Smooth muscle cell (in vitro differentiated cells): Measurements from ENCODE around the gene ALDH9A1. TPM values are rescaled to one million over a fixed set of nuclear protein-coding genes. Genes with fewer than 3 reads are reported as not detected.

ENCODE experiments used
- DNase-seq: peaks from one replicate; lab custom pipeline; 2025; ENCODE audit not compliant: unreplicated experiment; lab: John Stamatoyannopoulos, UW
- H2AFZ ChIP-seq: fragments of 200-600 bp; sonication (generic); 2 replicates; pipeline ENCODE4 v1.6.0; 2016; ENCODE audit warnings: antibody characterized with exemption, low read depth, mild to moderate bottlenecking
- H3F3A ChIP-seq: fragments of 200-600 bp; sonication (generic); 2 replicates; pipeline ENCODE4 v1.6.0; 2017; ENCODE audit warnings: antibody characterized with exemption, low read depth
- H3K27ac ChIP-seq: fragments of 200-600 bp; sonication (generic); 2 replicates; pipeline ENCODE4 v1.5.1; 2016; ENCODE audit warnings: low read depth, mild to moderate bottlenecking
- H3K27me3 ChIP-seq: fragments of 200-600 bp; sonication (generic); 2 replicates; pipeline ENCODE4 v1.6.1; 2016; ENCODE audit warnings: low read depth, mild to moderate bottlenecking
- H3K36me3 ChIP-seq: fragments of 200-600 bp; sonication (generic); 2 replicates; pipeline ENCODE4 v1.5.1; 2016; ENCODE audit warnings: low read depth
- H3K4me1 ChIP-seq: fragments of 200-600 bp; sonication (generic); 2 replicates; pipeline ENCODE4 v1.5.1; 2016; ENCODE audit warnings: low read depth
- H3K4me2 ChIP-seq: fragments of 200-600 bp; sonication (generic); 2 replicates; pipeline ENCODE4 v1.6.0; 2016; ENCODE audit warnings: mild to moderate bottlenecking
- H3K4me3 ChIP-seq: fragments of 200-600 bp; sonication (generic); 2 replicates; pipeline ENCODE4 v1.5.1; 2016; ENCODE audit warnings: mild to moderate bottlenecking
- H3K79me2 ChIP-seq: fragments of 200-600 bp; sonication (generic); 2 replicates; pipeline ENCODE4 v1.6.0; 2016; ENCODE audit warnings: low read depth, mild to moderate bottlenecking
- H3K9ac ChIP-seq: fragments of 200-600 bp; sonication (generic); 2 replicates; pipeline ENCODE4 v1.6.0; 2016; ENCODE audit warnings: low read depth
- H3K9me3 ChIP-seq: fragments of 200-600 bp; sonication (generic); replicated peaks from 2 replicates; pipeline ENCODE4 v1.5.1; 2016; ENCODE audit warnings: low read depth
- H4K20me1 ChIP-seq: fragments of 200-600 bp; sonication (generic); 2 replicates; pipeline ENCODE4 v1.6.0; 2016; ENCODE audit warnings: low read depth
- CTCF ChIP-seq: fragments of 200-600 bp; sonication (generic); IDR thresholded peaks from 2 replicates; pipeline ENCODE4 v1.5.1; 2017; ENCODE audit warnings: borderline replicate concordance, mild to moderate bottlenecking, antibody characterized with exemption; ENCODE audit not compliant: insufficient read depth, poor library complexity, severe bottlenecking
- WGBS: methylation state at CpG from one replicate; pipeline ENCODE4 v1.1.7; 2016; ENCODE audit warnings: low lambda C conversion rate; 5-methylcytosine and 5-hydroxymethylcytosine counted together
- polyA plus RNA-seq: library from polyadenylated mRNA; unstranded; fragments of >200 nt; fragmentation: Nextera tagmentation; extraction: Ambion mirVana; gene quantifications from 2 replicates; pipeline ENCODE4 v1.2.1, GENCODE V29; 2016
- total RNA-seq: library from RNA; depleted of rRNA; stranded (reverse); fragments of >200 nt; gene quantifications from 2 replicates; pipeline ENCODE4 v1.2.3, GENCODE V29; 2014

ALDH9A1 gene
- total and polyA plus RNA-seq, 2 experiments from 2014 or later: 31.5 to 76.8 TPM

- H3K9ac ChIP-seq: no peak overlapping the region
- H3K27me3 ChIP-seq: no peaks in the 10 kb centered on the region
- H3K79me2 ChIP-seq: peaks cover 51% of the 10 kb centered on the region
- 99% methylated on average over 5 of the region's 5 CpGs for WGBS
- H3K27ac ChIP-seq: no peak overlapping the region
- no peak for DNase-seq
- no peak overlapping the region for H3K4me2 ChIP-seq
- no peak overlapping the region for H3K4me3 ChIP-seq
- no peak for TF ChIP-seq CTCF
- H3F3A ChIP-seq: no peaks in the 10 kb centered on the region
- H3K9me3 ChIP-seq: peaks cover 2% of the 10 kb centered on the region
- H3K36me3 ChIP-seq: no peaks in the 10 kb centered on the region
- H4K20me1 ChIP-seq: peaks cover 49% of the 10 kb centered on the region
- no peaks in the 10 kb centered on the region for H3K4me1 ChIP-seq
- H2AFZ ChIP-seq: no peak overlapping the region
Measured at GRCh38 chr1:165688046-165688445, 10.3 kb downstream of the ALDH9A1 start.

- WGBS: 97% methylated on average over 2 of the region's 2 CpGs
- H3K4me1 ChIP-seq: no peaks in the 10 kb centered on the region
- H3K36me3 ChIP-seq: peaks cover 7% of the 10 kb centered on the region
- H3K9me3 ChIP-seq: peaks cover 2% of the 10 kb centered on the region
- no peak overlapping the region for H3K4me3 ChIP-seq
- TF ChIP-seq CTCF: no peak
- no peak overlapping the region for H3K27ac ChIP-seq
- no peak overlapping the region for H3K9ac ChIP-seq
- no peak for DNase-seq
- no peak overlapping the region for H3K4me2 ChIP-seq
- no peaks in the 10 kb centered on the region for H3F3A ChIP-seq
- H4K20me1 ChIP-seq: peaks cover 51% of the 10 kb centered on the region
- H2AFZ ChIP-seq: no peak overlapping the region
- no peaks in the 10 kb centered on the region for H3K27me3 ChIP-seq
- peaks cover 49% of the 10 kb centered on the region for H3K79me2 ChIP-seq
Measured at GRCh38 chr1:165686971-165687433, 11.4 kb downstream of the ALDH9A1 start.

GRCh38 chr1:165686121-165686970 lies 12.0 kb downstream of the ALDH9A1 start:
- WGBS: 98% methylated on average over 6 of the region's 6 CpGs
- peaks cover 51% of the 10 kb centered on the region for H4K20me1 ChIP-seq
- no peak for TF ChIP-seq CTCF
- peaks cover 9% of the 10 kb centered on the region for H3K36me3 ChIP-seq
- H3F3A ChIP-seq: no peaks in the 10 kb centered on the region
- peaks cover 2% of the 10 kb centered on the region for H3K9me3 ChIP-seq
- no peak overlapping the region for H3K27ac ChIP-seq
- H3K4me3 ChIP-seq: no peak overlapping the region
- no peak overlapping the region for H3K4me2 ChIP-seq
- peaks cover 43% of the 10 kb centered on the region for H3K79me2 ChIP-seq
- H2AFZ ChIP-seq: no peak overlapping the region
- no peak overlapping the region for H3K9ac ChIP-seq
- DNase-seq: no peak
- H3K4me1 ChIP-seq: no peaks in the 10 kb centered on the region
- H3K27me3 ChIP-seq: no peaks in the 10 kb centered on the region
